ENCODE measurements around the gene CCDC136.

Gene CCDC136

DNA sequence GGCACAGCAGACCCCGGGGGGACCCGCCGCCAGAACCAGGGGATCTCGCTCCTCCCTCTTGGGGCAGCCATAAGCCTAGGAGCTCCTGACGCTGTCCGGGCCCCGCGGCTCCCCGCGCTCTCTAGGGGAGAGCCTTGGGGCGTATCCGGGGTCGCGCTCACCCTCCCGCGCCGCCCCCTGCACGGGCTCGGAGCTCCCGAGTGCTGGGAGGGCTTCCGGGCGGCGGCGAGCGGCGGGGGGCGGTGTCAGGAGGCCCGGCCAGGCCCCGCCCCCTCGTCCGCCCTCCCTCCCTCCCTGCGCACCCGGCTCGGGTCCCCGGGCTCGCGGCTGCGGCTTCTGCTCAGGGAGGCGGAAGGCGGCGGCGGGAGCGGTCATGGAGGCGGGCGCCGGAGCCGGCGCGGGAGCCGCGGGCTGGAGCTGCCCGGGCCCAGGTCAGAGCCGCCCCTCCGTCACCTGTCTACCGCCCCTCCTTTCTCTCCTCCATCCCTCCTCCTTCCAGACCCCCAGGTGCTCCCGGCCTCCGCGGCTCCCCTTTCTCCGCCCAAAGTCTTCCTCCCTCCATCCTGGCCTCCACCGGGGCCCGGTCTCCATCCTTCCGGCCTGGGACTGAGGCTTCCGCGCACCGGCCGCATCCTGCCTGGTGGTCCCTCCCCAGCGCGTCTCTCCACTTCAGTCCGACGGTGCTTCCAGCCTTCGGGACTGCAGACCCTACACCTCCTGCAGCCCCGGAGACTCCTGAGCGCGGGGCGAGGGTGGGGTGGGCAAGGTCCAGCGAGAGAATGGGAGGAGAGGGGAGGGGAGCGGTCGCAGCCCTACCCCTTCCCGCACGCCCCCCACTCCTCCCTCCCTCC lies at the start of gene CCDC136:
TSS of gene CCDC136 (plus strand) at position 848 of the 851 bp plus-strand sequence. CDS start 444 bp downstream, outside the sequence.
- DNase-seq: peak; percentile 83

DNA sequence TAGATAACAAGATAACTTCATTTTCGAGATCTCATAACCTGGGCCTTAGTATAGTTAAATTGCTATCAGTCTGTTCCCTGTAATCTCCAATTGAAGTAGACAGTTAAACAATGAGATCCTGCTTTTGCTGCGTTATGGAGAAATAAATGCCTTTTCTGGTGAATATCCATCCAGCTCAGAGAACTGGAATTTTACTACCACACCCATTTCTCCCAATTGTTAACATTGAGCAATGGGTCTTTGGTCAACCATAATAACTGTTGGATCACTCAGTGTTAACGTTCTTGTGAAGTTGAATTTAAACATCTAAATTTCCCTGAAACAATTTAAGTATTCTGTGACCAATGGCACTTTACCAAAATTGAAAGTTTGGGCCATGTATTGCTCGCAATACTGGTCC lies 49.6 kb upstream of the CCDC136 start:
- DNase-seq: no peak

DNA sequence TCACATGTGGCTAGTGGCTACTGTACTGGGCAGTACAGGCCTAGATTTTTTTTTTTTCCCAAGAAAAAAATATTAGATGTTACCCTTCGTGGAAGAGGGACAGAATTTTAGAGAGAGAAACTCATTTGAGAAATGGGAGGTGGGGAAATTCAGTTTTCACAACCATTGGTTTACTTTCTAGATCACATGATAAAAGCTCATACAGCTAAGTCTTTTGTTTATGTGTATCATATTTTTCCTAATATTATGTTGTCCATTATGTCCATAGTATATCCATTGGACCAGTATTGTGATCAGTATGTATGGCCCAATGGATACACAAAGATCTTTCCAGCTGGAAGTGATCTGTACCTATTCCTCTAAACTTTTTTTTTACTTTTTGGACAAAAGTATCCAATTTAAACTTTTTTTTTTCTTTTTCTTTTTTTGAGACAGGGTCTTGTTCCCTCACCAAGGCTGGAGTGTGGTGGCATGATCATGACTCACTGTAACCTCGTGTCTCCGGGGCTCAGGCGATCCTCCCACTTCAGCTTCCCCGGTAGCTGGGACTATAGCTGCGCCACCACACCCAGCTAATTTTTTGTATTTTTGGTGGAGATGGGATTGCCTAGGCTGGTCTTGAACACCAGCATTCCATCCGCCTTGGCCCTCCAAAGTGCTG lies 48.5 kb upstream of the CCDC136 start:
- no peak for DNase-seq

DNA sequence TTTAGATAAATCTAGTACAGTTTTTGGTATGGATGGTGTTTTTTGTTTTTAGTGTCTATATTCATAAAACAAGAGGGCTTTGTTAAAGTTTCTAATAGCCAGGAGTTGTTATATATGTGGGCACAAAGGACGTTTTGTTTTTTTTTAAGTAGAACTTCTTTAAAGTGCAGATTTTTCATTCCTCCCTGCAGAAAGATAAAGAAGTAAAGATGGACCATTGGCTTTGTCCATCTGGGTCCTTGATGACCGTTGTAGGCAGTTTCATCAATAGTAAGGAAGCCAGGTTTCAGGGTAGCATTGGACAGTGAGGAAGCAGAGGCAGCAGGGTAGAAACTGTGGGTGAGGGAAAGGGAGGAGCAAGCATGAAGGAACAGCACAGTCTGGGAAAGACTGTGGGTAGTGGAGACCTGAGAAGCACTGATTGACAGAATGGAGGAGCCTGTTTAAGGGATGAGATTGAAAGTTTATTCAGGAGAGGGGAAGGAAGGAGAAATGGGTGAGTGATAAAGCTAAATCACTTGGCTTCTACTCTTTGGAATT lies 47.3 kb upstream of the CCDC136 start:
- no peak for DNase-seq

DNA sequence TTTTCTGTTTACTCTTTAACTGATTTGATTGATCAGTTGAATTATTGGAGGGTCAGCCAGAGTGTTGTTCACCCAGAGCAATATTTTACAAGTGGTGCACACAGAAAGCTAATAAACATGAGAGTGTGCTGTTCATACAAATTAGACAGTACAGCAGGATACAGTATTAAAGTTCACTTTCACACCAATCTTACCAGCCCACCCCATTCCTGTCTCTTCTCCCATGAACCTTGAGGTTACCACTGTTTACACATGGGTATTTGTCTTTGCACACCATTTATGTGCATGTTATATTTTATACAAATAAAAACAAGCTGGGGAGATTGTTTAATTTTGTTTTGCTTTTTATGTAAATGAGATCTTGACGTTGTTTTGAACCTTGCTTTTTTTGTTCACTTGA lies 46.1 kb upstream of the CCDC136 start:
- DNase-seq: no peak

DNA sequence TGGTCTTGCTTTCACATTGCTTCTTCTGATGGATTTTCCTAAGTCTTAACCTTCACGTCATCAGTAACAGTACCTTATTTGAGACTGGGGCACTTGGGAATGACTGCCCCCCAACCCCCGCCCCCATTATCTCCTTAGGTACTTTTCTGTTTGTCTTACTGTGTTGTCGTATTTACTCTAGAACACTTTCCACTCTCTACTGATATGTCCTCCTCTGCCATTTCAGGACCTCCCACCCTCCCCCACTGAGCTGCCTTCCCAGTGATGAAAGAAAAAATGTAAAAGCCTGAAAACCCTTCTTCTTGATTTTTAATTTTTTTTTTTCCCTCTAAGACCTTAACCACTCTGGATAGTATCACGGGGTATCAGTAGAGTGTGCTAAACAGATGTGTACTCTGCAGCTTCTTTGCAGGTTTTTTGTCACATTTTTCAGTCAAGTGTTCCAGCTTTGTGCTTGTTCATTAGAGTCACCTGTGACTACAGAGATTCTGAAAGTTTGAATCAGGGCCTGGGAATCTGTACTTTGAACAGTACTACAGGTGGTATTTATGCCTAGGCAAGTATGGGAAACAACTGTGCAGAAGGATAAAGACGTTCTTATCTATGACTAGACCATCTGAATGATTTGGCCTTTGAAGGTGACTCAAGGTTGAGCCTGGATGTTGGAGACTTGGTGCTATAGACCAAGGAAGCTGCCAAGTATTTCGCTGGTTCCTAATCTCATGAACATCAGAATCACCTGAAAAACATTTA lies 44.3 kb upstream of the CCDC136 start:
- DNase-seq: no peak

DNA sequence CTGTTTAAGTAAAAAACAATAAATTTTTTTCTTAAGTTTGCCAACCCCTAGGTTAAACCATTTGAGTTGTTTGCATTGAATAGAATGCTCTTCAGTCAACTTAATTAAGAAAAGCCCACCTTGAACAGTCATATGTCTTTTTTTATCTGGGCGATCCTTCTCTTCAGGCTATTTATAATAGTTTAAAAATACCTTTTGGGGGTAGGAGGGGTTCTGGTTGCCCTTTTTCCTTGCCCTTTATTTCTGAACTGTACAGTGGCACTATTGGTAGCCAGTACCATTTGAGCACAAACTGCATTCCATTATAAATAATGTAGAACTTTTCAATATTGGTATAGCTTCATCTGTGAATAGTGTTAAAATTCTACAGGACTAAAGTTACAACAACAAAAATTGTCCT lies 39.5 kb upstream of the CCDC136 start:
- DNase-seq: no peak

DNA sequence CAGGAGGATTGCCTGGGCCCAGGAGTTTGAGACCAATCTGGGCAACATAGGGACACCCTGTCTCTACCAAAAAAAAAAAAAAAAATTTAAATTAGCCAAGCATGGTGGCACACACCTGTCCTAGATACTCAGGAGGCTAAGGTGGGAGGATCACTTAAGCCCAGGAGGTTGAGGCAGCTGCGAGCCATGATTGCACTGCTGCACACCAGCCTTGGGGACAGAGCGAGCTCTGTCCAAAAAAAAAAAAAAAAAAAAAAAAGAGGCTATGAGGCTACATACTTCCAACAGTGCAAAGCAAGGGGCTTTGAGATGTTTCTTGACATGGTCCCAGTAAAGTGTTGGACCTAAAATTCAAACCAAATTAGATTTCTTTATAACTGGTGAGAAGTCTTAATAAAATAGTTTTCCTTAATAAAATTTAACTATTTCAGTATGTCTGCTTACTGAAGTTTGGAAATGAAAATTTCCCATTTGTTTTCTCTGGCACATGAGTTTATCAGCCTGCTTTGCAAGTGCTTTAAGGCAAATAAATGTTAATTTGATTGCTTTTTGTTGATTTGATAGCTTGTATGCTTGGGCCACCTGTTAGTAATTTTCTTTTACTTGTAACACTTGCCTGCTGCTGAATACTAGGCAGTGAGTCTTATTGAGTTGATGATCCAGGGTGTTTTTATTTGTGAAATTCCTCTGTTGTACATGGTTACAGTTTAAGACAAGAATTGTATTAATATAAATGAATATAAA lies 36.5 kb upstream of the CCDC136 start:
- DNase-seq: no peak

DNA sequence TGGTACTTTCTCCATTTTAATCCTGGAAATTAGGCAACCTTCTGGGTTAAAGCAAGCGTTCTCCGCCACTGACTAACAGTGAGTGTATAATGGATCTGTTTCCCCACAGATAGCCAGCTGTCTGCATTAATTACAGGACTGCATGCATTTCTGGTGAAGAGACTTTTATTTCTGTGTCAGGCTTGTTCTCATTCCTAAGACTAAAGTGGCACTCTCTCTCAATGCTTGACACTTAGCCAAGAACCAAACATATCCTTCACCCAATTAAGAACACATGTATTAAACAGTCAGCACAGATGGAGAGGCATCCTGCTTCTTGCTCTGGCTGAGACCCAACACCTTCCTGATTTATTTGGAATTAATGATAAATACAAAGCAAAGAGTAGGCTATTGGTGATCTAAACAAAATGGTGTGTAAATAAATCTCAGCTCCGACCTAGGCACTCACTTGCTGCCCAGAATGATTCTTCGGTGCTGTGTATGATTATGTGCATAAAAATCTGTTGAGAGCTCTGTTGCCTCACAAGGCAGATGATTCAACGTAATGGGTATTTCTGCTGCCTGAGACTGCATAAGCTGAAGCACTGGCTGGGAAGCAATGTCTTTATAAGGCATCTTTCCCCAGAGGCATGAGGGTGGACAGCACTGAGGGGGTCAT lies 35.8 kb upstream of the CCDC136 start:
- DNase-seq: no peak

DNA sequence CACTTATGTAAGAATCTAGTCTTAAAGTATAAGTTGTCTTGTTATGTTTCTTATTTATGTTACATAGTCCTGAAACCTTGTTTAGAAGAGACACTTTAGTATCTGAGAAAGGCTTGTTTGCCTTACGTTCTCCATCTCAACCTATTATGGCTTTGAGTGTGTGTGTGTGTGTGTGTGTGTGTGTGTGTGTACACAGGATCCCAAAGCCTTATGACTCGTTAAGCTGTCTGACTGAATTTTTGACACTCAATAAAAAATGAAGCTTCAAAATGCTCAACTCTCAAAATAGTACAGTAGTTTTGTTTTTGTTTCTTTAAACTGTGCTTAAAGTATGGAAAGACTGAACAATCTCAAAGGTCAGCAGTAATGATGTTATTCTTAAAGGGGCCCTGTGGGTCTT lies 34.6 kb upstream of the CCDC136 start:
- DNase-seq: no peak

DNA sequence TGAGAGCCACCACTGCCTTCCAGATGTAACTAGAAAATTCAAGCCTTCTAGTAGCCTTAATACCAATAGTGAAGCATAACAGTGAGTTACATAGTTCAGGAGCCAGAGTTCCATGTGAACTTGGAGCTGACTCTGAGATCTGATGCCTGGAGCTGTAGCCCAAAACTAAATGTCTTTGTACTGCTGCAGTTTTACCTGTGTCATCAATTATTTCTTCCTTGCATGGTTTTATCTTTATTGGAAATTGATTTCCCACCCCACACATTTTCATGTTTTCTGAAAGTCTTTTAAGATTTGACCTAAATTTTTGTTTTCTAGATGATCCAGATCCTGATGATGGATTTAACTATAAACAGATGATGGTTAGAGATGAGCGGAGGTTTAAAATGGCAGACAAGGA lies 33.2 kb upstream of the CCDC136 start:
- DNase-seq: no peak

DNA sequence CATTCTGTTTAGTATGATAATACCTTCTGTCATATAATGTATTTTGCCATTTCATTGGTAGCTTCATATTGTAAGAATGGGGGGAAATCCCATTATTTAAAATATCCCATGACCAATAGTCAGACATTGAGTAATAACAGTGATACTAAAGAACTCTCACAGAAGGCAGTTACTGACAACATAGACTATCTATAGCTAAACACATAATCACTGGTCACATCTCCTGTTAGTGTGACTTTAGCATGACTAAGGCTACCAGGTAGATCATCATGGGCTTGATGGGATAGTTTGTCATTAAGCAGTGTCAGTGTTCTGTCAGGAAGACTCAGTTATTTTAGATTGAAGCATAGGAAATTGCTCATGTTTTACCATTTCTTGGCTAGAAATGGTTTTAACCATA lies 32.5 kb upstream of the CCDC136 start:
- DNase-seq: no peak

DNA sequence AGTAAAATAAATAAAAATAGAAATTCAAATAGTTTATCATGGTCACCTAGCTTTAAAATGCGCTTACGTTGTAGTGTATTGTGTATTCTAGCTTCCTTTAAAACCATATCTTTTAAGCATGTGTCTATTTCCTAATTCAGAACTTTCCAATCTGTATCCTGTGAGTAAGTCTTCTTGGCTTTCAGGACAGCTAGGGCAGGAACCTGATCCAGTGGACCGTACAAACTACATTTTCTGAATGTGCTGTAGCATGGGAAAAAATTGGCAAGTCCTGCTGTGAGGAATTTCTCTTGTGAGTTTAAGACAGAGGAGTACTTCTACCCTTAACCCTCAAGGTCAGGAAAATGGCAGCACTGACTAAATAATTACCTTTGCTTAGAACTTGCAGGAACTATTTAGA lies 28.2 kb upstream of the CCDC136 start:
- DNase-seq: no peak

DNA sequence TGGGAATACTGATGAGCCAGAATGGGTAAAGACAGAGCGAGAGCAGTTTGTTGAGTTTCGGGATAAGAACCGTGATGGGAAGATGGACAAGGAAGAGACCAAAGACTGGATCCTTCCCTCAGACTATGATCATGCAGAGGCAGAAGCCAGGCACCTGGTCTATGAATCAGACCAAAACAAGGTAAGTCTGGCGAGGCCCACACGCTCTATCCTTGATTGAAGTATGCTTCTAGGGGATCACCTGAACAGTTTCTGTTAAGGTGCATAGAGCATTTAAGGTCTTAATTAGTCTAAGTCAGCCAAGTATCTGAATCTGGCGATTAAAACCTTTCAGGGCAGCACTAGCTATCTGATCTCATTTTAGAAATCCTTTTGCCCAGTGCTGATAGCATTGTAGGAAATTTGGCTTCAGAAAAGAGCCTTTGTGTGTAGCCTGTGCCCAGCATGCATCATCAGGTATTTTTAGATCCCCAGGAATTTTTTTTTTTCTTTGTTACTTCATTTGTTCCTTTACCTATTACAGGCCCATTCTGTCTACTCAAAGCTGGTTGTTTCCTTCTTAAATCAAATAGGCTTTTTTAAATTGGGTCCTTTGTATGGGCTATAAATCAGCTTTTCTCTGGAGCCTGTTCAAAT lies 24.2 kb upstream of the CCDC136 start:
- DNase-seq: no peak

DNA sequence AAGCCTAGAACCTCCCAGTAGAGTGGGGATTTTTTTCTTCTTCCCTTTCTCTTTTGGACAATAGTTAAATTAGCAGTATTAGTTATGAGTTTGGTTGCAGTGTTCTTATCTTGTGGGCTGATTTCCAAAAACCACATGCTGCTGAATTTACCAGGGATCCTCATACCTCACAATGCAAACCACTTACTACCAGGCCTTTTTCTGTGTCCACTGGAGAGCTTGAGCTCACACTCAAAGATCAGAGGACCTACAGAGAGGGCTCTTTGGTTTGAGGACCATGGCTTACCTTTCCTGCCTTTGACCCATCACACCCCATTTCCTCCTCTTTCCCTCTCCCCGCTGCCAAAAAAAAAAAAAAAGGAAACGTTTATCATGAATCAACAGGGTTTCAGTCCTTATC lies 21.5 kb upstream of the CCDC136 start:
- no peak for DNase-seq

DNA sequence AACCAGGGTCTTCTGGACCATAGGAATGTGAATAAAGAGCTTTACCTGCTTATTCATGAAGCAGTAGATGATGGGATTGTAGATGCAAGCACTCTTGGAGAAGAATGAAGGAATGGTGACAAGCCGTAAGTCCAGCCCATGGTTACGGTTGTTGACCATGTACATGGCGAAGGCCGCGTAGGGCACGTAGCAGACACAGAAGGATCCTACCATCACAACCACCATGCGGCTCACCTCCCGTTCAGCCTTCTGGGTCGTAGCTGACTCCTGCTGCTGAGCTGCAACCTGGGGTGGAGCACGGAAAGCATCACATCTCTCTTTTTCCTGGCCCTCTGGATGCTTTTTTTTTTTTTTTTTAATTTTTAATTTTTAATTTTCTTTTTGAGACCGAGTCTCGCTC lies 18.2 kb upstream of the CCDC136 start:
- DNase-seq: no peak

DNA sequence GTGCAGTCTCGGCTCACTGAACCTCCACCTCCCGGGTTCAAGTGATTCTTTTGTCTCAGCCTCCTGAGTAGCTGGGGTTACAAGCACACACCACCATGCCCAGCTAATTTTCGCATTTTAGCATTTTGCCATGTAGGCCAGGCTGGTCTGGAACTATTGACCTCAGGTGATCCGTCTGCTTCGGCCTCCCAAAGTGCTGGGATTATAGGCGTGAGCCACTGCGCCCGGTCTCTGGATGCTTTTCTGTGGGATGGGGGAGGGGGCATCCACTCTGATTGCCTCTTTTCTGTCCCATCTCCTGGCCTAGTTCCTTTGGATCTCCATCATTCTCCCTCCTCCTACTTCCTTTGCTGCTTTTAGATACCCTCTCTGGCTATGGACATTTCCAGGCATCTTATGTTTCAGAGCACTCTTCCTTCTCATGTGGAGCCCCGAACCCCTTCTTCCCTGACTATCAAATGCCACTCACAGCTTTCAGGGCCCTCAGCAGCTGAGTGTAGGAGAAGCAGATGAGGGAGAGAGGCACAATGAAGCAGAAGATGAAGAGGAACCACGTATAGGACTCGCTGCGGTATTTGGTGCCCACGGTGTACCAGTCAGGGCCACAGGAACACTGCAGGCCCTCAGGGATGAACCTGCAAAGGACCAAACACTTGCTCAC lies 17.6 kb upstream of the CCDC136 start:
- no peak for DNase-seq

DNA sequence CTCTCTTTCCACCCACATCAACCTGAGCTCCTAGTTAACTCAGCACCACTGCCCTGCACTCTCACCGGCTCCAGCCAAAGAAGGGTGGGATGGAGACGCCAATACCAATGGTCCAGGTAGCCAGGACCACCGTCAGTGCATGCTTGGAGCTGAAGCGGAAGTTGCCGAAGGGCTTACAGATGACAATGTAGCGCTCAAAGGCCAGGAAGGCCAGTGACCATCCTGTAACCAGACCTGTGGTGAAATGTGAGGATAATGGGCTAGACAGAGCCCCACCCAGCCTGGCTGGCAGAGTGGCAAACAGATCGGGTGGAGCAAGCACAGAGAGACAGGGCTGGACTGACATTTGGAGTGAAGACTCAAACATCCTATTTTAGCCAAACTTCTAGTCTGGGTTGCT lies 16.8 kb upstream of the CCDC136 start:
- DNase-seq: no peak

DNA sequence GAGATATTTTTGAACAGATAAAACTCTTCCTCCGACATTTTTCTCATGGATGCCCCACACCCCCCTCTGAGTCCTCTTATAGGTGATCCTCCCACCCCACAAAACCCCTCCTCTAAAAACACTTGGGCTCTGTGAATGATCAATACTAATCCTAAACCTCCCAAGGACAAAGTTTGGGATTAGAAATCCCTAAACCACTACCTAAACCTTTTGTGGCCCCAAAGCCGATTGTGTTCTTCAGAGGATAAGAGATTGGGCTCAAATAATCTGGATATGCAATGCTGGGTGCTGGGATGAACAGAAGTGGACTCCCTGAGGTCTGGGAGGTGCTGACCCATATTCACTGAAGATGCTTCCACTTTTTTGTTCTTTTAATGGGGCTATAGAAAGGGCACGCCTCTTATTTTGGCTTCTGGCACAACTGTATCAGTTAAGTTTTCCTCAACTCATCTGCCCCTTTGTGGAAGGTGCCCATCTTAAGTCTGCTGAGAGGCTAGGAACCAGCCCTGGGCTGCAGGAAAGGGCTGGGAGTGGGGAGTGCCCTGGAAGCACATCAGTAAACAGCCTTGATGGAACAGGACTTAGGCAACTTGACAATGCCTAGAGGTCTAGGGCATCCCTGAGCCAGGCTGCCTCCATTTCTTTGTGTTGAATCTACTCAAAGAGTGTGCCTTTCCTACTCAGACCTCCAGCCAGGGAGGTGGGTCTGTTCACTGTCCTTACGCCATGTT lies 15.9 kb upstream of the CCDC136 start, which contains the start of gene OPN1SW:
TSS of gene OPN1SW (minus strand) at position 51 of the 731 bp plus-strand sequence. CDS start at position 38, 13 bp downstream.
- no peak for DNase-seq
